GM19238 (cell line): Measurements from ENCODE around the gene CCDC127.

Experiments
- DNase-seq: peaks from one replicate; pipeline ENCODE4 v3.0.0; 2011; ENCODE audit warnings: low spot score; ENCODE audit not compliant: insufficient read length

The CCDC127 gene

DNA sequence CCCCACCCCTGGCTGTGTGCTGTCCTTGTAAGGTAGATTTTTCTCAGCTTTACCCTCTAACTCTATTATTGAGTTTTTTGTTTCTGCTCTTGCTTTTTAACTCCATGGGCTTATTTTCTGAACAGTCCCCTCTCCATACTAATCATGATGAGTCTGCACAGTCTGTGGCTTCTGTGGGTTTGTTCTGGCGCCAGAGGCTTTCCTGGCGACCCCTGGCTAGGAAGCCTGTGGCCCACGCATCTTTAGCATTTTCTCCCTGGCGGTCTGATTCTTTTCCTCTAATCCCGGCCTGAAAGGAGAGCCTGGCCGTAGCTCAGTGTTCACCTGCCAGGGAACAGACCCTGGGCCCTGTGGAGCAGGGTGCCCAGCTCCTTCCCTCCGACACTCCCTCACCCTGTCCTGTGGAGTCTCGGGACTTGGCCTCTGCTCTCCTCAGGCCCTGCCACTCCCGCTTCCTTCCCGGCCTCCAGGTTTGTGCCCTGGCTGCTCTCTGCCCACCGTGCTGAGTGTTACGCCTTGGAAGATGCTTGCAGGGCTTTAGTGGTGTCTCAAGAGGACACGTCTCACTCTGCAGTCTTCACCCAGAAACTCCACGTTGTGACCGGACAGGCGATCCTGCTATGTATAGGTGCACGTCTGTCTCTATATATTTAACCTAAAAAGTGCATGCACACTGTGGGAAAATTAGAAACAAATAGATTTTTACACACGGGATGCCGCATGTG lies 58.3 kb downstream of the CCDC127 start:
- no peak for DNase-seq

- DNase-seq = no peak
These were observed 59.0 kb downstream of the CCDC127 start for GRCh38 chr5:158807-159447.

DNA sequence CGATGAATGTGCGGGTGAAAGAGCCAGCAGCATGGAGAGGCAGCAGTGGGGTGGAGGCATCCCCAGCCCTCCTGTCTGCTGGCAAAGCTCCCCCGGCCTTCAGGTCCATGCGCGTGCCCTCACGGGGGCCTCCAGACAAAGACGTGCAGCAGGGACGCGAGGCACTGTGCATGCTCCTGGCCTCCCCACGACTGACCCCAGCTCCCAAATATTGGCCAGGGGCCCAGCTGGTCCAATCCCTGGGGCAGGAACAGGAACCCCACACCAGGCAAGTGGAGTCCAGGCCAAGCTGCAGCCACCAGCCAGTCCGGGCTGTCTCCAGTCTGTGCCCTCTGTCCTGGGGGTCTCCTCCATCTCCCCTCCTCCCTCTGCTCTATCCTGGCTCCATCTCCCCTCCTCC lies 60.2 kb downstream of the CCDC127 start:
- DNase-seq = no peak

- DNase-seq = no peak
These were observed 60.7 kb downstream of the CCDC127 start for GRCh38 chr5:157126-157715.

GRCh38 chr5:156411-157072 lies 61.4 kb downstream of the CCDC127 start:
- DNase-seq = no peak

GRCh38 chr5:155651-156410 lies 62.1 kb downstream of the CCDC127 start:
- DNase-seq = no peak

GRCh38 chr5:154826-155225 lies 63.1 kb downstream of the CCDC127 start:
- DNase-seq = no peak

DNA sequence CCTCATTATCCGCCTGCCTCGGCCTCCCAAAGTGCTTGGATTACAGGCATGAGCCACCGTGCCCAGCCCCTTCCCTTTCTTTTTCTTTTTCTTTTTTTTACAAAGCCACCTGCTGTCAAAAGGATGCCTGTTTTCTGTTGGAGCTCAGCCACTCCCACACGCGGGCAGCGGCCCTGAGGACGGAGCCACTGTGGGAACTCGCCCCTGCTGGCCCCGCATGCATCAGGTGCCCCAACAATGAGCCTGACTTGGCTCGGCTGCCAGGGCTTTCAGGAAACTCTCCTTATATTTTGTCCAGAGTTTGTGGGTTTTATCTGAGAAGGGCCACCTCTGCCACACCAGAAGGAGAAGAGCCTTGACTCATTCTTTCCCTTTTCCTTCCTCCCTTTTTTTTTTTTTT lies 63.7 kb downstream of the CCDC127 start:
- no peak for DNase-seq

DNA sequence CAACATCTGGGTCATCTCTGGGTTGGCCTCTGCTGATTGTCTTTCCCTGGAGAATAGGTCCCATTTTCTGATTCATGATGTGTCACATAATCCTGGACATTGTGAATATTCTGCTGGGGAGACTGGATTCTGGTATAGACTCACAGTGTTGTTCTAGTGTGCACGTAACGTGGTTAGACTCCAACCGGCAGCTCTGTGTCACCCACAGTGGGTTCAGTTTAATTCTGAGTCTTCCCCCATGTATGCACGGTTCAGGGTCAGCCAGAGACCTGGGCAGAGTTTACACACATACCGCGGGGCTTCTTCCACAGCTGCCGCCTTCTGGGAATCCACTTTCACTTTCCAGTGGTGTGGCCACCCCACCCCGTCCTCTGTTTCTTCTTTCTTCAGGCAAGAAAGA lies 64.7 kb downstream of the CCDC127 start:
- no peak for DNase-seq

- no peak for DNase-seq
These were observed 65.9 kb downstream of the CCDC127 start for GRCh38 chr5:152077-152476.

- no peak for DNase-seq
These were observed 67.2 kb downstream of the CCDC127 start for GRCh38 chr5:150746-151145.

GRCh38 chr5:149745-150485 lies 68.0 kb downstream of the CCDC127 start:
- no peak for DNase-seq

DNA sequence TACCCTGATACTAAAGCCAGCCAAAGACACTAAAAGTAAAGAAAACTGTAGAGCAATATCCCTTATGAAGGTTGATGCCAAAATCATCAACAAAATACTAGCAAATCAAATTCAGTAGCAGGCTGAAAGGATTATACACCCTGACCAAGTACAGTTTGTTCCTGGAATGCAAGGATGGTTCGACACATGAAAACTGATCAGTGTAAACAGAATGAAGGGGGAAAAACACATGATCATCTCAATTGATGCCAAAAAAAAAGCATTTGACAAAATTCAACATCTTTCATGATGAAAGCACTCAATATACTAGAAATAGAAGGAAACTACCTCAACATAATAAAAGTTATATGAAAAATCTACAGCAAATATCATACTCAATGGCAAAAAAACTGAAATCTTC lies 70.2 kb downstream of the CCDC127 start:
- no peak for DNase-seq
